ENCODE results near the gene MAP2K2. TPM values are rescaled to one million over a fixed set of nuclear protein-coding genes. Genes with fewer than 3 reads are reported as not detected.
A peak's percentile ranks its signal among the peaks of the same experiment; 100 is the strongest.

Gene MAP2K2
- total RNA-seq, 5 donors from 2014 or later (not counting 1 experiment from before 2014, with no cell fraction given) = 101 to 152 (median 141) TPM

DNA sequence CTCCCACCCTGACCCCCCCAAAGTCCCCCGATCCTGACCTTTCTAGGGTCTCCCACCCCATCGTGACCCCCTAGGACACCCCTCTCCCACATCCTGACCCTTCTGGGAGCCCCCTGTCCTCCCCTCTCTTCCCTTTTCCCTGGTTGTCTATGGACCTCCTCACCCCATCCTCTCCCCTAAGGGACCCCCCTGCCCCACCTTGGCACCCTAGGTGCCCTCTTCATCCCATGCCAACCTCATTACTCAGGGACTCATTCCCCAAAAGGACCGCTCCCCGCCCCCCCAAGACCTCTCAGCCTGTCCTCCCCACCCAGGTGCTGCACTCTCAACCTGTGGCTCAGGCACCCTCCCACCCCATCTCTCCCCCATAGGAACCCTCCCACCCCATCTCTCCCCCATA is 2.1 kb downstream of the MAP2K2 start:
- Mint-ChIP-seq H3K4me1 (peaks cover 23 to 41% (median 29%) of the 10 kb centered on the region in 3 donors), H3K27ac (no peak overlapping the region), H3K36me3 (no peaks in the 10 kb centered on the region), H3K9me3 (no peaks in the 10 kb centered on the region), H3K27me3 (no peaks in the 10 kb centered on the region), H3K4me3 (peak overlapping the region in 2 of 3 donors; percentile 13 to 99)
- DNase-seq (no peak), ATAC-seq (replicated peaks in 1 of 4) (no peak)
- peaks cover 9 to 27% of the 10 kb centered on the region in 2 experiments for H3K4me1 ChIP-seq (ENCODE audit: control insufficient read depth in 1 of 2, extremely low read depth in 1 of 2, insufficient read depth in 2 of 2, low read length in 2 of 2)
- ChIA-PET CTCF (no interaction called here), POLR2A (no interaction called here)
- H3K27ac ChIP-seq (ENCODE audit: low read length) = no peak overlapping the region
- H3K9me3 ChIP-seq = no peaks in the 10 kb centered on the region
- H3K4me3 ChIP-seq (ENCODE audit: control insufficient read depth in 1 of 2, extremely low read depth in 1 of 2, low read length in 1 of 2) = no peak overlapping the region
- no peaks in the 10 kb centered on the region for H3K27me3 ChIP-seq (replicated peaks in 1 of 2; ENCODE audit: control insufficient read depth in 2 of 2, extremely low read depth in 1 of 2, insufficient read depth in 2 of 2, low read length in 1 of 2)
- peaks cover 5 to 17% of the 10 kb centered on the region in 2 donors for H3K36me3 ChIP-seq (ENCODE audit: control insufficient read depth in 2 of 2, extremely low read depth in 1 of 2, insufficient read depth in 1 of 2, low read length in 1 of 2)
- 87% methylated on average over 3 of the region's 4 CpGs for WGBS (ENCODE audit: insufficient coverage)

- peaks cover 9 to 27% of the 10 kb centered on the region in 2 experiments for H3K4me1 ChIP-seq (ENCODE audit: control insufficient read depth in 1 of 2, extremely low read depth in 1 of 2, insufficient read depth in 2 of 2, low read length in 2 of 2)
- ChIA-PET CTCF (no interaction called here), POLR2A (no interaction called here)
- H3K4me3 ChIP-seq (ENCODE audit: control insufficient read depth in 1 of 2, extremely low read depth in 1 of 2, low read length in 1 of 2) = no peak overlapping the region
- no peaks in the 10 kb centered on the region for H3K36me3 Mint-ChIP-seq
- WGBS (ENCODE audit: insufficient coverage) = 100% methylated on average over 4 of the region's 5 CpGs
- H3K9me3 ChIP-seq = no peaks in the 10 kb centered on the region
- no peak overlapping the region for H3K4me3 Mint-ChIP-seq
- H3K27ac ChIP-seq (ENCODE audit: low read length) = no peak overlapping the region
- DNase-seq (no peak), ATAC-seq (replicated peaks in 1 of 4) (no peak)
- peak overlapping the region in 1 of 2 donors; percentile 10 for H3K27ac Mint-ChIP-seq
- H3K9me3 Mint-ChIP-seq = no peaks in the 10 kb centered on the region
- no peaks in the 10 kb centered on the region for H3K27me3 ChIP-seq (replicated peaks in 1 of 2; ENCODE audit: control insufficient read depth in 2 of 2, extremely low read depth in 1 of 2, insufficient read depth in 2 of 2, low read length in 1 of 2)
- peaks cover 5 to 18% of the 10 kb centered on the region in 2 donors for H3K36me3 ChIP-seq (ENCODE audit: control insufficient read depth in 2 of 2, extremely low read depth in 1 of 2, insufficient read depth in 1 of 2, low read length in 1 of 2)
- H3K4me1 Mint-ChIP-seq = peaks cover 26 to 43% (median 29%) of the 10 kb centered on the region in 3 donors
- no peaks in the 10 kb centered on the region for H3K27me3 Mint-ChIP-seq
These were observed 2.7 kb downstream of the MAP2K2 start for GRCh38 chr19:4121273-4121612.

- POLR2A ChIA-PET = no interaction called here
- Mint-ChIP-seq H3K27ac (no peak overlapping the region), H3K9me3 (no peaks in the 10 kb centered on the region), H3K27me3 (no peaks in the 10 kb centered on the region), H3K4me1 (peaks cover 28 to 47% (median 29%) of the 10 kb centered on the region in 3 donors), H3K4me3 (no peak overlapping the region), H3K36me3 (no peaks in the 10 kb centered on the region)
- H3K4me3 ChIP-seq (ENCODE audit: control insufficient read depth in 1 of 2, extremely low read depth in 1 of 2, low read length in 1 of 2) = no peak overlapping the region
- H3K36me3 ChIP-seq (ENCODE audit: control insufficient read depth in 2 of 2, extremely low read depth in 1 of 2, insufficient read depth in 1 of 2, low read length in 1 of 2) = peaks cover 5 to 22% of the 10 kb centered on the region in 2 donors
- H3K4me1 ChIP-seq (ENCODE audit: control insufficient read depth in 1 of 2, extremely low read depth in 1 of 2, insufficient read depth in 2 of 2, low read length in 2 of 2) = peaks cover 10 to 32% of the 10 kb centered on the region in 2 experiments
- H3K9me3 ChIP-seq = no peaks in the 10 kb centered on the region
- ATAC-seq (replicated peaks in 1 of 4) (no peak), DNase-seq (no peak)
- no peak overlapping the region for H3K27ac ChIP-seq (ENCODE audit: low read length)
- CTCF ChIA-PET = no interaction called here
- H3K27me3 ChIP-seq (replicated peaks in 1 of 2; ENCODE audit: control insufficient read depth in 2 of 2, extremely low read depth in 1 of 2, insufficient read depth in 2 of 2, low read length in 1 of 2) = no peaks in the 10 kb centered on the region
- WGBS (ENCODE audit: insufficient coverage) = 92% methylated on average over 13 of the region's 21 CpGs
These were observed 3.2 kb downstream of the MAP2K2 start for GRCh38 chr19:4120559-4121272.

GRCh38 chr19:4119763-4120162 is 4.2 kb downstream of the MAP2K2 start:
- Mint-ChIP-seq H3K36me3 (no peaks in the 10 kb centered on the region), H3K4me3 (no peak overlapping the region), H3K27me3 (no peaks in the 10 kb centered on the region), H3K9me3 (no peaks in the 10 kb centered on the region), H3K4me1 (peaks cover 36 to 54% (median 38%) of the 10 kb centered on the region in 3 donors), H3K27ac (peak overlapping the region in 1 of 2 donors; percentile 80)
- H3K27me3 ChIP-seq (replicated peaks in 1 of 2; ENCODE audit: control insufficient read depth in 2 of 2, extremely low read depth in 1 of 2, insufficient read depth in 2 of 2, low read length in 1 of 2) = no peaks in the 10 kb centered on the region
- POLR2A ChIA-PET = no interaction called here
- peaks cover 15 to 41% of the 10 kb centered on the region in 2 experiments for H3K4me1 ChIP-seq (ENCODE audit: control insufficient read depth in 1 of 2, extremely low read depth in 1 of 2, insufficient read depth in 2 of 2, low read length in 2 of 2)
- CTCF ChIA-PET = no interaction called here
- H3K4me3 ChIP-seq (ENCODE audit: control insufficient read depth in 1 of 2, extremely low read depth in 1 of 2, low read length in 1 of 2) = no peak overlapping the region
- peaks cover 5 to 23% of the 10 kb centered on the region in 2 donors for H3K36me3 ChIP-seq (ENCODE audit: control insufficient read depth in 2 of 2, extremely low read depth in 1 of 2, insufficient read depth in 1 of 2, low read length in 1 of 2)
- DNase-seq (no peak), ATAC-seq (replicated peaks in 1 of 4) (no peak)
- WGBS (ENCODE audit: insufficient coverage) = 86% methylated on average over 13 of the region's 13 CpGs
- no peak overlapping the region for H3K27ac ChIP-seq (ENCODE audit: low read length)
- H3K9me3 ChIP-seq = no peaks in the 10 kb centered on the region

- WGBS (ENCODE audit: insufficient coverage) = 79% methylated on average over 9 of the region's 13 CpGs
- H3K4me3 ChIP-seq (ENCODE audit: control insufficient read depth in 1 of 2, extremely low read depth in 1 of 2, low read length in 1 of 2) = no peak overlapping the region
- DNase-seq (no peak), ATAC-seq (replicated peaks in 1 of 4) (no peak)
- no peaks in the 10 kb centered on the region for H3K27me3 ChIP-seq (replicated peaks in 1 of 2; ENCODE audit: control insufficient read depth in 2 of 2, extremely low read depth in 1 of 2, insufficient read depth in 2 of 2, low read length in 1 of 2)
- Mint-ChIP-seq H3K27ac (peak overlapping the region; percentile 36 to 85), H3K4me1 (peaks cover 29 to 58% (median 35%) of the 10 kb centered on the region in 3 donors), H3K9me3 (no peaks in the 10 kb centered on the region), H3K27me3 (no peaks in the 10 kb centered on the region), H3K4me3 (peak overlapping the region in 1 of 3 donors; percentile 70), H3K36me3 (peaks cover 11% of the 10 kb centered on the region)
- H3K36me3 ChIP-seq (ENCODE audit: control insufficient read depth in 2 of 2, extremely low read depth in 1 of 2, insufficient read depth in 1 of 2, low read length in 1 of 2) = peaks cover 6 to 46% of the 10 kb centered on the region in 2 donors
- ChIA-PET POLR2A (no interaction called here), CTCF (no interaction called here)
- peak overlapping the region; percentile 64 for H3K27ac ChIP-seq (ENCODE audit: low read length)
- no peaks in the 10 kb centered on the region for H3K9me3 ChIP-seq
- H3K4me1 ChIP-seq (ENCODE audit: control insufficient read depth in 1 of 2, extremely low read depth in 1 of 2, insufficient read depth in 2 of 2, low read length in 2 of 2) = peaks cover 6 to 40% of the 10 kb centered on the region in 2 experiments
These were observed 8.0 kb downstream of the MAP2K2 start for GRCh38 chr19:4115818-4116385.

DNA sequence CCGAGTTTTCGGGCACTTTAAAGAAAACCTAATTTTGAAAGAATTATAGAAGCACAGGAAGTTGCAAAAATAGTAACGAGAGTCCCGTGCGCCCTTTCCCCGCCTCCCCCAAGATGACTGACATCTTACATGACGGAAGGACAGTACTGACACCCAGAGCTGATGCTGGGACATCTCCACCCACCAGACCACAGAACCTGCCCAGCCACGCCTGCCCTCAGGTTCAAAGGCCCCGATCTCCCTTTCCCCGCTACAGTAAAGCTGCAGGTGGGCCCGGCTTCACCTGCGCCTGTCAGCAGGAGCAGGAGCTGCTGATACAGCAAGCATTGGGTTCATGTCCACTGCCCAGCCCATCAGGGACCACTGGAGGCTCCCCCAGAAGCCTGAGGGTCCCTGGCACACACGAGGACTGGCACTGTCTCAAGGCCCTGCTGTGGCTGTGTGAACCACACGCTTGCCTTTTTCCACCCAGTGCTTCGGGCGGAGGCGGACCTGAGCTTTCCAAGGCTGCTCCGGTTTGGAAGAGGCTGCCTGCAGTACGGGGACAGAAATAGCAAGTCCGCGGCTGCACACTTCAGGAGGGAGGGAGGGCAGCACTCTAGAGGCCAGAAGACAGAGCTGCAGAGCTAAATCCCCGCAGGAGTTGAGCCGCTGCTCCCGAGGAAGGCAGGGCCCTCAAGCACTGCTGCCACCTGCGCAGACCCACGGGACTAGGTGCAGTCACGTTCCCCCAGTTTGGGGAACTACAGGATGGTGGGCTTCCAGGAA is 8.7 kb downstream of the MAP2K2 start:
- H3K4me3 ChIP-seq (ENCODE audit: control insufficient read depth in 1 of 2, extremely low read depth in 1 of 2, low read length in 1 of 2) = peak overlapping the region in 1 of 2 donors; percentile 41
- H3K27me3 Mint-ChIP-seq = no peaks in the 10 kb centered on the region
- H3K9me3 Mint-ChIP-seq = no peaks in the 10 kb centered on the region
- no peaks in the 10 kb centered on the region for H3K27me3 ChIP-seq (replicated peaks in 1 of 2; ENCODE audit: control insufficient read depth in 2 of 2, extremely low read depth in 1 of 2, insufficient read depth in 2 of 2, low read length in 1 of 2)
- H3K4me1 ChIP-seq (ENCODE audit: control insufficient read depth in 1 of 2, extremely low read depth in 1 of 2, insufficient read depth in 2 of 2, low read length in 2 of 2) = peaks cover 6 to 46% of the 10 kb centered on the region in 2 experiments
- H3K36me3 ChIP-seq (ENCODE audit: control insufficient read depth in 2 of 2, extremely low read depth in 1 of 2, insufficient read depth in 1 of 2, low read length in 1 of 2) = peaks cover 8 to 49% of the 10 kb centered on the region in 2 donors
- peaks cover 29 to 58% (median 37%) of the 10 kb centered on the region in 3 donors for H3K4me1 Mint-ChIP-seq
- H3K27ac ChIP-seq (ENCODE audit: low read length) = peak overlapping the region; percentile 64
- peaks cover 13% of the 10 kb centered on the region for H3K36me3 Mint-ChIP-seq
- DNase-seq (peak; percentile 31 to 84 (median 70)), ATAC-seq (replicated peaks in 1 of 4) (peak; percentile 92 to 100 (median 99))
- CTCF ChIA-PET = interaction anchor here in 1 of 2 donors (0.6 kb wide), 1 partner anchor 676 kb away, joined by 4 read pairs; the partner anchor contains the start of gene FEM1A
- 45% methylated on average over 23 of the region's 27 CpGs for WGBS (ENCODE audit: insufficient coverage)
- peak overlapping the region; percentile 85 for H3K27ac Mint-ChIP-seq
- H3K4me3 Mint-ChIP-seq = peak overlapping the region; percentile 44 to 70 (median 46)
- no peaks in the 10 kb centered on the region for H3K9me3 ChIP-seq
- POLR2A ChIA-PET = no interaction called here

Data from T-cell (primary cell).